Nephron progenitor cell (in vitro differentiated cells): Measurements from ENCODE around the gene PKP2.

Source experiments
- DNase-seq: peaks from one replicate; pipeline ENCODE4 v3.0.0; 2021
- H3K27ac Mint-ChIP-seq: 2 replicates; pipeline ENCODE4 v1.8.0; 2021; ENCODE audit warnings: mild to moderate bottlenecking, moderate library complexity, mixed read lengths
- H3K27me3 Mint-ChIP-seq: 2 replicates; pipeline ENCODE4 v1.8.0; 2021; ENCODE audit warnings: mild to moderate bottlenecking, low read depth, mixed read lengths; ENCODE audit not compliant: poor library complexity
- H3K36me3 Mint-ChIP-seq: 2 replicates; pipeline ENCODE4 v1.8.0; 2021; ENCODE audit warnings: low read depth, mixed read lengths
- H3K4me1 Mint-ChIP-seq: 2 replicates; pipeline ENCODE4 v1.8.0; 2021; ENCODE audit warnings: mixed read lengths
- H3K4me3 Mint-ChIP-seq: 2 replicates; pipeline ENCODE4 v1.8.0; 2021; ENCODE audit warnings: mild to moderate bottlenecking, moderate library complexity, mixed read lengths
- H3K9me3 Mint-ChIP-seq: 2 replicates; pipeline ENCODE4 v1.8.0; 2021; ENCODE audit warnings: mild to moderate bottlenecking, moderate library complexity, mixed read lengths
- TF ChIP-seq, protein P1 (sequence below): fragments of 200-600 bp; sonication (generic); IDR thresholded peaks from 2 replicates; pipeline ENCODE4 v1.5.0; 2021; ENCODE audit warnings: antibody characterized with exemption

The PKP2 gene

DNA sequence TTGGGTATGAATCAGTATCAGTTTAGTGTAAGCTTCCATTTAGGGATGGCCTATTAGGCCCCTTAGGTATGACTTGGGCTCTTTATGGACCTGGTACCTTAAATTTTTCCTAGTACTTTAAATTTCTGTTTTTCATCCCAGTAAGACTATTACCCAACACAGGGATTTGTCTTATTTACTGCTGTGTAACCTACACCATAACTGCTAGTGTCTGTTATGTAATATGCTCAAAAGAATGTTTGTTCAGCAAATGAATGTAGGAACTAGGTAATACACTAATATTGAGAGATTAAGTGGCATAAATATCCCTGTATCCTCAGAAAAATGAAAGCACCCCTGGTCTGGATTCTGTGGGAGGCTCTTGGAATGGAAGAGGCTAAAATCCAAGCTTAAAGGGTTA lies 77.2 kb downstream of the PKP2 start:
- H3K27me3 Mint-ChIP-seq = peaks cover 3% of the 10 kb centered on the region
- no peaks in the 10 kb centered on the region for H3K4me1 Mint-ChIP-seq
- H3K36me3 Mint-ChIP-seq = peaks cover 5% of the 10 kb centered on the region
- no peaks in the 10 kb centered on the region for H3K9me3 Mint-ChIP-seq
- DNase-seq = no peak
- no peak overlapping the region for H3K4me3 Mint-ChIP-seq
- H3K27ac Mint-ChIP-seq = no peak overlapping the region
- TF ChIP-seq, protein P1, sequence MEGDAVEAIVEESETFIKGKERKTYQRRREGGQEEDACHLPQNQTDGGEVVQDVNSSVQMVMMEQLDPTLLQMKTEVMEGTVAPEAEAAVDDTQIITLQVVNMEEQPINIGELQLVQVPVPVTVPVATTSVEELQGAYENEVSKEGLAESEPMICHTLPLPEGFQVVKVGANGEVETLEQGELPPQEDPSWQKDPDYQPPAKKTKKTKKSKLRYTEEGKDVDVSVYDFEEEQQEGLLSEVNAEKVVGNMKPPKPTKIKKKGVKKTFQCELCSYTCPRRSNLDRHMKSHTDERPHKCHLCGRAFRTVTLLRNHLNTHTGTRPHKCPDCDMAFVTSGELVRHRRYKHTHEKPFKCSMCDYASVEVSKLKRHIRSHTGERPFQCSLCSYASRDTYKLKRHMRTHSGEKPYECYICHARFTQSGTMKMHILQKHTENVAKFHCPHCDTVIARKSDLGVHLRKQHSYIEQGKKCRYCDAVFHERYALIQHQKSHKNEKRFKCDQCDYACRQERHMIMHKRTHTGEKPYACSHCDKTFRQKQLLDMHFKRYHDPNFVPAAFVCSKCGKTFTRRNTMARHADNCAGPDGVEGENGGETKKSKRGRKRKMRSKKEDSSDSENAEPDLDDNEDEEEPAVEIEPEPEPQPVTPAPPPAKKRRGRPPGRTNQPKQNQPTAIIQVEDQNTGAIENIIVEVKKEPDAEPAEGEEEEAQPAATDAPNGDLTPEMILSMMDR = no peak

DNA sequence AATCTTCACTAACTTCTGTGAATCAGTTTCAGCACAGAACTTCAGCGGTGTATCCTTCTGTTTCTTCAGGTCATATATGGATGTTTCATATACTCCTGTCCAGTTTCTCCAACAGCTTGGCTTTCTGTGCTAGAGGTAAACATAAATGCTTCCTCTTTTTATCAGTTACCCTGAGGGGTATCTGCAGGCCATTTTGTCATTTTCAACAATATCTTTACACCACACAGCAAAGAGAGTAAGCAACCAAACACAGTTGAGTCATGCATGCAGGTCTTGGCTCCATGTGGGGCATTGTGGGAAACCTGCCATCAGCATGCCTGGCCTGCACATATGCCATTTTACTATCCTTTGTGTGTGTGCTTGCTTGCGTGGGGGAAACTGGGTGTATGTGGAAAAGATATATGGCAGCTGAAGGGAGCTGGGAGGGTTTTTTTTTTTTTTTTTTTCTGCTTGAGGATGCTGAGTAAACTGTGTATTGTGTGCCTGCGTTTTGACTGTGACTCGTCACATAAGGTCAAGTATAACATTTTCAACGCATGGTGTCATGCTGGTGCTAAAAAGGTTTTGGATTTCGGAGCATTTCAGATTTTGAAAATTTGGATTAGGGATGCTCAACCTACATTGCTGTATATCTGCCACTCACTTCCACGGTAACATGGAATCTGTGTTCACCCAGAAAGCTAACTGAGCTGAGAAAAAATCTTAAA lies 84.7 kb downstream of the PKP2 start:
- no peak overlapping the region for H3K27ac Mint-ChIP-seq
- peaks cover 3% of the 10 kb centered on the region for H3K27me3 Mint-ChIP-seq
- no peak overlapping the region for H3K4me3 Mint-ChIP-seq
- peaks cover 22% of the 10 kb centered on the region for H3K36me3 Mint-ChIP-seq
- H3K4me1 Mint-ChIP-seq = no peaks in the 10 kb centered on the region
- DNase-seq = no peak
- TF ChIP-seq, protein P1 = no peak
- peaks cover 23% of the 10 kb centered on the region for H3K9me3 Mint-ChIP-seq

DNA sequence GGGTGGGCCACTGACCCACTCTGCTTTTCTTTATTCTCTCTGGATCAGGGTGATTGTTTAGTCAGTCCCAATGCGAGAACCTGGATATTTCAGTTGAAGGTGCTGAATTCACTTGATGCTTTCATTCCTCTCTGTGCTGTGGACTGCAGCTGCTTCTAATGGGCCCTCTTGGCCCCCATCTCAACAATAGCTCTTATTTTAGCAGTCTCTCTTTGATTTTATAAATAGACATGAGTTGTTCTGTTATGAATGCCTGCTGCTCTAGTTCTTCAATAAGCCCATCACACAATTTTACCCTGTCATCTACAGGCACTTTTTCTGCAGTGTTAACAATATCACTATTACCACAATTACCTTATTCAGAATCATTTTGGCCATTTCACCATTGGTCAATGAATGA lies 86.7 kb downstream of the PKP2 start:
- Mint-ChIP-seq H3K27ac (no peak overlapping the region), H3K9me3 (peaks cover 41% of the 10 kb centered on the region), H3K4me3 (no peak overlapping the region), H3K36me3 (peaks cover 31% of the 10 kb centered on the region), H3K27me3 (no peaks in the 10 kb centered on the region), H3K4me1 (no peaks in the 10 kb centered on the region)
- TF ChIP-seq, protein P1 = no peak
- no peak for DNase-seq

DNA sequence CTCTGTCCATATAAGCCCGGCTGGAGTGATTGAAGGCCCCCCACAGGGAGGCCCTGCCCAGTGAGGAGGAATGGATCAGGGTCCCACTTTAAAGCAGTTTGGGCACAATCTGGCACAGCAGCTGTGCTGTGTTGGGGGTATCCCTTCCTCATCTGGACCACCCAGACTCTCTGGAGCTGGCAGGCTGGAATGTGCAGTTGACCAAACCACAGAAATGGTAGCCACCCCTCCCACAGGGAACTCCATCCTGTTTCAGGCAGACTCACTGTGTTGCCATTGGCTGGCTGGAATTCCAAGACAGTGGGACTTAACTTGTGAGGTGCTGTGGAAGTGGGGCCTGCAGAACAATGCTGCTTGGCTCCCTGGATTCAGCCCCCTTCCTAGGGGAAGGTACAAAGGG lies 87.4 kb downstream of the PKP2 start:
- no peak overlapping the region for H3K27ac Mint-ChIP-seq
- H3K36me3 Mint-ChIP-seq = peaks cover 31% of the 10 kb centered on the region

DNA sequence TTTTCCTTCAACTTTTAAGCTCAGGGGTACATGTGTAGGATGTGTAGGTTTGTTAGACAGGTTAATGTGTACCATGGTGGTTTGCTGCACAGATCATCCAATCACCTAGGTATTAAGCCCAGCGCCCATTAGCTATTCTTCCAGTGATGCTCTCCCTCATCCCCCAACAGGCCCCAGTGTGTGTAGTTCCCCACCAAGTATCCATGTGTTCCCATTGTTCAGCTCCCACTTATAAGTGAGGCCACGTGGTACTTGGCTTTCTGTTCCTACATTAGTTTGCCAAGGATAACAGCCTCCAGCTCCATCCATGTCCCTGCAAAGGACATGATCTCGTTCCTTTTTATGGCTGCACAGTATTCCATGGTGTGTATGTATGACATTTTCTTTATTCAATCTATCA lies 92.3 kb downstream of the PKP2 start:
- no peaks in the 10 kb centered on the region for H3K27me3 Mint-ChIP-seq
- H3K36me3 Mint-ChIP-seq = peaks cover 25% of the 10 kb centered on the region
- peaks cover 34% of the 10 kb centered on the region for H3K9me3 Mint-ChIP-seq

More for the DNA sequence above, 87.4 kb downstream of the PKP2 start:
- H3K4me1 Mint-ChIP-seq = no peaks in the 10 kb centered on the region
- H3K4me3 Mint-ChIP-seq = no peak overlapping the region
- peaks cover 41% of the 10 kb centered on the region for H3K9me3 Mint-ChIP-seq
- TF ChIP-seq, protein P1 = no peak
- DNase-seq = no peak
- no peaks in the 10 kb centered on the region for H3K27me3 Mint-ChIP-seq

More for the DNA sequence above, 92.3 kb downstream of the PKP2 start:
- no peak for DNase-seq
- Mint-ChIP-seq H3K27ac (no peak overlapping the region), H3K4me1 (no peaks in the 10 kb centered on the region), H3K4me3 (no peak overlapping the region)
- TF ChIP-seq, protein P1 = no peak
